ENCODE results near the gene MAGOH. TPM values are rescaled to one million over a fixed set of nuclear protein-coding genes. Genes with fewer than 3 reads are reported as not detected.

The MAGOH gene
- total and polyA plus RNA-seq, 9 of the 15 experiments (the other 6 are each of a cell fraction or from before 2014, with no cell fraction given), result 102 to 342 (median 135) TPM

DNA sequence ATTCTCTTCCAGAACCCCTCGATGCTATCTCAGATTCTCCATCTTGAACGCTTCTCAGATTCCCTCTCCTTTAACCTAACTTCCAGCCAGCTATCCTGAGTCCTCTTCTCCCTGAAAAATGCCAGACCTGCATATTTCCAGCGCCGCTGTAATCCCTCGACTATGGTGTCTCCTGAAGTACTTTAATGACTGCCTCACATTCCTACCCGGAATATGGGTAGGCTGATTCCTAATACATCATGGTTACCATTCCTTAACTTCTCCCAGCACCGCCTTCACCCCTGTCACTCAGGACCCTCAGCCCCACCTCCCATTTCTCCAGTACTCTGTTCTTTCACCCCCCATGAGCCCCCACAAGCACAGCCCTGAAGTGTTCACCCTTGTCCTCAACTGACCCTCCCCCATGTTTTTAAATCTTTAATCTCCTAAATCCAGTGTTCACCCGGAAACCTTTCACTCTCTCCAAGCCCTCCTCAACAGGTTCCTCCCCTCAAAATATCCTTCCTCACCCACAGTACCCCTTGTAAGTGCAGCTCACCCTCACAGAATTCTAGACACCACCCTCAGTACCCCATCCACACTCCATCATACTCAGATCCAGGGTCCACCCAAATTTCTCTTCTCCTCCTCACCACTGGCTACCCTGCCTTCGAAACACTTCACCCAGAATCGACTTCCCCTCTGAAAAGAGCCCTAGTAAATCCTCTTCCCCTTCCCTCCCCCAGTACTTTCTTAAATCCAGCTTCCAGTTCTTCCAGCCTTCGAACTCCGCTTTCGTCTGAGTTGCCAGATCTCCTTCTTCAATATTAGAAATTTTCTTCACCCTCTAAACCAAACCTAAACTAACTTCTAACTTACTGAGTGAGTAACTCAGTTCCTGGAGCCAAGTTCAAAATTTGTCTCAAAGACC is 40.8 kb downstream of the MAGOH start (continued):
- 0 out of 2 replicates have a peak, but pooled peaks have one; percentile 3 for TF ChIP-seq JUNB (CRISPR knock-in tag; conservative IDR thresholded peaks at IDR 0.05)
- TF ChIP-seq ZBTB5 (IDR thresholded peaks at IDR 0.05), result 0 out of 2 replicates have a peak, but pooled peaks have one; percentile 32
- TF ChIP-seq, protein P1, sequence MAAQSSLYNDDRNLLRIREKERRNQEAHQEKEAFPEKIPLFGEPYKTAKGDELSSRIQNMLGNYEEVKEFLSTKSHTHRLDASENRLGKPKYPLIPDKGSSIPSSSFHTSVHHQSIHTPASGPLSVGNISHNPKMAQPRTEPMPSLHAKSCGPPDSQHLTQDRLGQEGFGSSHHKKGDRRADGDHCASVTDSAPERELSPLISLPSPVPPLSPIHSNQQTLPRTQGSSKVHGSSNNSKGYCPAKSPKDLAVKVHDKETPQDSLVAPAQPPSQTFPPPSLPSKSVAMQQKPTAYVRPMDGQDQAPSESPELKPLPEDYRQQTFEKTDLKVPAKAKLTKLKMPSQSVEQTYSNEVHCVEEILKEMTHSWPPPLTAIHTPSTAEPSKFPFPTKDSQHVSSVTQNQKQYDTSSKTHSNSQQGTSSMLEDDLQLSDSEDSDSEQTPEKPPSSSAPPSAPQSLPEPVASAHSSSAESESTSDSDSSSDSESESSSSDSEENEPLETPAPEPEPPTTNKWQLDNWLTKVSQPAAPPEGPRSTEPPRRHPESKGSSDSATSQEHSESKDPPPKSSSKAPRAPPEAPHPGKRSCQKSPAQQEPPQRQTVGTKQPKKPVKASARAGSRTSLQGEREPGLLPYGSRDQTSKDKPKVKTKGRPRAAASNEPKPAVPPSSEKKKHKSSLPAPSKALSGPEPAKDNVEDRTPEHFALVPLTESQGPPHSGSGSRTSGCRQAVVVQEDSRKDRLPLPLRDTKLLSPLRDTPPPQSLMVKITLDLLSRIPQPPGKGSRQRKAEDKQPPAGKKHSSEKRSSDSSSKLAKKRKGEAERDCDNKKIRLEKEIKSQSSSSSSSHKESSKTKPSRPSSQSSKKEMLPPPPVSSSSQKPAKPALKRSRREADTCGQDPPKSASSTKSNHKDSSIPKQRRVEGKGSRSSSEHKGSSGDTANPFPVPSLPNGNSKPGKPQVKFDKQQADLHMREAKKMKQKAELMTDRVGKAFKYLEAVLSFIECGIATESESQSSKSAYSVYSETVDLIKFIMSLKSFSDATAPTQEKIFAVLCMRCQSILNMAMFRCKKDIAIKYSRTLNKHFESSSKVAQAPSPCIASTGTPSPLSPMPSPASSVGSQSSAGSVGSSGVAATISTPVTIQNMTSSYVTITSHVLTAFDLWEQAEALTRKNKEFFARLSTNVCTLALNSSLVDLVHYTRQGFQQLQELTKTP (IDR thresholded peaks at IDR 0.05; ENCODE audit: low read depth in 1 of 2, partially characterized antibody in 2 of 2), result peak in 1 of 2 experiments; percentile 29
- no peak for TF ChIP-seq SMAD1 (IDR thresholded peaks at IDR 0.05; ENCODE audit: low read depth, low read length, partially characterized antibody)
- TF ChIP-seq, protein P2, sequence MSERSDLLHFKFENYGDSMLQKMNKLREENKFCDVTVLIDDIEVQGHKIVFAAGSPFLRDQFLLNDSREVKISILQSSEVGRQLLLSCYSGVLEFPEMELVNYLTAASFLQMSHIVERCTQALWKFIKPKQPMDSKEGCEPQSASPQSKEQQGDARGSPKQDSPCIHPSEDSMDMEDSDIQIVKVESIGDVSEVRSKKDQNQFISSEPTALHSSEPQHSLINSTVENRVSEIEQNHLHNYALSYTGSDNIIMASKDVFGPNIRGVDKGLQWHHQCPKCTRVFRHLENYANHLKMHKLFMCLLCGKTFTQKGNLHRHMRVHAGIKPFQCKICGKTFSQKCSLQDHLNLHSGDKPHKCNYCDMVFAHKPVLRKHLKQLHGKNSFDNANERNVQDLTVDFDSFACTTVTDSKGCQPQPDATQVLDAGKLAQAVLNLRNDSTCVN (CRISPR knock-in tag; IDR thresholded peaks at IDR 0.05), result peak; percentile 53; the same call in 1 of the 2 replicates
- peak; percentile 65; the same call in 1 of the 2 replicates for TF ChIP-seq LARP7 (IDR thresholded peaks at IDR 0.05)
- TF ChIP-seq TBP (optimal IDR thresholded peaks at IDR 0.05; ENCODE audit: low read depth, low read length), result no peak
- 0 out of 2 replicates have a peak, but pooled peaks have one; percentile 15 for TF ChIP-seq GMEB1 (CRISPR knock-in tag; IDR thresholded peaks at IDR 0.05)
- TF ChIP-seq, protein P3, sequence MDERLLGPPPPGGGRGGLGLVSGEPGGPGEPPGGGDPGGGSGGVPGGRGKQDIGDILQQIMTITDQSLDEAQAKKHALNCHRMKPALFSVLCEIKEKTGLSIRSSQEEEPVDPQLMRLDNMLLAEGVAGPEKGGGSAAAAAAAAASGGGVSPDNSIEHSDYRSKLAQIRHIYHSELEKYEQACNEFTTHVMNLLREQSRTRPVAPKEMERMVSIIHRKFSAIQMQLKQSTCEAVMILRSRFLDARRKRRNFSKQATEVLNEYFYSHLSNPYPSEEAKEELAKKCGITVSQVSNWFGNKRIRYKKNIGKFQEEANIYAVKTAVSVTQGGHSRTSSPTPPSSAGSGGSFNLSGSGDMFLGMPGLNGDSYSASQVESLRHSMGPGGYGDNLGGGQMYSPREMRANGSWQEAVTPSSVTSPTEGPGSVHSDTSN (CRISPR knock-in tag; IDR thresholded peaks at IDR 0.05; ENCODE audit: low read depth), result no peak
- TF ChIP-seq, protein P3 (tag; conservative IDR thresholded peaks at IDR 0.05; ENCODE audit: low read depth), result peak; percentile 70
- 0 out of 2 replicates have a peak, but pooled peaks have one; percentile 4 for TF ChIP-seq MAFF (IDR thresholded peaks at IDR 0.05; ENCODE audit: low read length)

Measured in K562 (cell line).